Measurements from ENCODE around the gene AGT.

DNA sequence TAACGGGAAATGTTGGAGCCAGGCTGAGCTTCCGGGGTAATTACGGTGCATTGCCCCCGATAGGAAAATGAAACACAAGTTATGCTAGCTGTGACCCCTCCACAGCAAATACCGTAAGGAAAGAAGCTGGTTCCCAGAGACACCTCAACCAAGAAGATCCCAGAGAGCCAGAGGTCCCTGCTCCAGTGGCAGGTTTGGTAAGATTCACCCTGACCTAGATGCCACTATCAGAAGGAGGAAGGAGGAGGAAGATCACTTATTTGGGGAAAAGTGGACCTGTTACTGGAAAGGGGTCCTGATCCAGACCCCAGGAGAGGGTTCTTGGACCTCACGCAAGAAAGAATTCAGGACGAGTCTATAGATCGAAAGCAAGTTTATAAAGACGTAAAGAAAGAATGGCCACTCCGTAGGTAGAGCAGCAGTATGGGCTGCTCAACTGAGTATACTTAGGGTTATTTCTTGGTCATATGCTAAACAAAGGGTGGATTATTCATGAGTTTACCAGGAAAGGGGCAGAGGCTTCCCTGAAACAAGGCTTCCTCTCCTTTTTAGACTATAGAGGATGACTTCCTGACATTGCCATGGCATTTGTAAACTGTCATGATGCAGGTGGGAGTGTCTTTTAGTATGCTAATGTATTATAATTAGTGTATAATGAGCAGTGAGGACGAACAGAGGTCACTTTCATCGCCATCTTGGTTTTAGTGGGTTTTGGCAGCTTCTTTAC, 25.8 kb upstream of the AGT start:
- TF ChIP-seq, protein P1, sequence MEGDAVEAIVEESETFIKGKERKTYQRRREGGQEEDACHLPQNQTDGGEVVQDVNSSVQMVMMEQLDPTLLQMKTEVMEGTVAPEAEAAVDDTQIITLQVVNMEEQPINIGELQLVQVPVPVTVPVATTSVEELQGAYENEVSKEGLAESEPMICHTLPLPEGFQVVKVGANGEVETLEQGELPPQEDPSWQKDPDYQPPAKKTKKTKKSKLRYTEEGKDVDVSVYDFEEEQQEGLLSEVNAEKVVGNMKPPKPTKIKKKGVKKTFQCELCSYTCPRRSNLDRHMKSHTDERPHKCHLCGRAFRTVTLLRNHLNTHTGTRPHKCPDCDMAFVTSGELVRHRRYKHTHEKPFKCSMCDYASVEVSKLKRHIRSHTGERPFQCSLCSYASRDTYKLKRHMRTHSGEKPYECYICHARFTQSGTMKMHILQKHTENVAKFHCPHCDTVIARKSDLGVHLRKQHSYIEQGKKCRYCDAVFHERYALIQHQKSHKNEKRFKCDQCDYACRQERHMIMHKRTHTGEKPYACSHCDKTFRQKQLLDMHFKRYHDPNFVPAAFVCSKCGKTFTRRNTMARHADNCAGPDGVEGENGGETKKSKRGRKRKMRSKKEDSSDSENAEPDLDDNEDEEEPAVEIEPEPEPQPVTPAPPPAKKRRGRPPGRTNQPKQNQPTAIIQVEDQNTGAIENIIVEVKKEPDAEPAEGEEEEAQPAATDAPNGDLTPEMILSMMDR (conservative IDR thresholded peaks at IDR 0.05) = no peak
- TF ChIP-seq EZH2 (IDR thresholded peaks at IDR 0.05; ENCODE audit: low read depth) = no peak

All from PC-9 (cell line).